HG02840 (cell line): ENCODE results near the gene DTX1.
"Not testable (repeated sequence)": the region's sequence is repeated elsewhere in the genome, so short reads cannot be mapped to it uniquely, and the experiment has no call there.

Experiments used
- ATAC-seq: cut with Tn5 transposase; IDR thresholded peaks from one replicate; pipeline ENCODE4 v1.9.1; 2021; ENCODE audit warnings: mild to moderate bottlenecking, moderate library complexity, moderate number of reproducible peaks; ENCODE audit not compliant: unreplicated experiment, low FRiP score

DTX1 gene

GRCh38 chr12:113134521-113134951 lies 78.0 kb downstream of the DTX1 start:
- no peak for ATAC-seq

DNA sequence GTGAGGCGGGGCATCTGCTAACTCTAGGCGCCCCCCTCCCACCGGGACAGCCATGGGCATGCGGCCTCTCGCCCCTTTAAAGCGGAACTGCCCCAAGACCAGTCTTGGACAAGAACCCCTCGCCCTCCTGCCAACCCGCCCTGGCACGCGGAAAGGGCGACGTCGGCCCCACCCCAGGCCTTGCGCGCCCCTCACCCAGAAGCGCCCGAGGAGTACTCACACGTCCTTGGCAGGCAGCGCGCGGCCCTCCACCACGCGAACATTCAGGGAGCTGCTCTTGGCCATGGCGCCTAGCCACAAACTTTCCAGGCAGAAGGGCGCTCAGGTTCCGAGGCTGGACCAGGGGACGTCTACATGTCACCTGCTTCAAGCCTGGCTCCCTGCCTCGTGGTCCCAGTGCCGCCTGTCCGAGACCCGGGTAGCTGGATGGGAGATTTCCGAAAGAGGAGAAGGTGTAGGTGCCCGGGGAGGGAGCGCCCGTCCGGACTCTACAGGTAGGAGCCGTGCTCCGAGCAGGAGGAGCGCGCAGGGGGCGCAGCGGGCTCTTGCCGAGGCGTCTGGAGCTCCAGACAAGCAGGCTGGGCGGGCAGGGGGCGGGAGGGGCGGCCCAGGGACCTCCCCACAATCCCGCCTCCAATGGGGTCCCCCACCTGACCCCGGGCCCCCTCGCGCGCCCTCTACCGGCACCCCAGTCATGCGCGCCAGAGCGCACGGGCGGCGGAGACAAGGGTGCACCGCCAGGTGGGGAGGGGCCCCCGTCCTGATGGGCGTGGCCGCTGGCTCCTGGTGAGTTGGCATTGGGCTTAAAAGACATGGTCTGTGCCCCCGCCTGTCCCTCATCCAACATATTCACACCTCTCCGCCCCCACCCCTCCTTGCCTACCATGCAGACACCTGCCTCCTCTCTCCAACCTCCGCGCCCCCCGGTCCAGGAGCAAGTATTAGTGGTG lies 78.9 kb downstream of the DTX1 start, which contains the start of gene RASAL1:
TSS of gene RASAL1 (minus strand) at position 584 of the 950 bp plus-strand sequence. CDS start at position 285, 299 bp downstream.
- ATAC-seq, result no peak

GRCh38 chr12:113136128-113136989 lies 79.8 kb downstream of the DTX1 start:
- ATAC-seq, result no peak

DNA sequence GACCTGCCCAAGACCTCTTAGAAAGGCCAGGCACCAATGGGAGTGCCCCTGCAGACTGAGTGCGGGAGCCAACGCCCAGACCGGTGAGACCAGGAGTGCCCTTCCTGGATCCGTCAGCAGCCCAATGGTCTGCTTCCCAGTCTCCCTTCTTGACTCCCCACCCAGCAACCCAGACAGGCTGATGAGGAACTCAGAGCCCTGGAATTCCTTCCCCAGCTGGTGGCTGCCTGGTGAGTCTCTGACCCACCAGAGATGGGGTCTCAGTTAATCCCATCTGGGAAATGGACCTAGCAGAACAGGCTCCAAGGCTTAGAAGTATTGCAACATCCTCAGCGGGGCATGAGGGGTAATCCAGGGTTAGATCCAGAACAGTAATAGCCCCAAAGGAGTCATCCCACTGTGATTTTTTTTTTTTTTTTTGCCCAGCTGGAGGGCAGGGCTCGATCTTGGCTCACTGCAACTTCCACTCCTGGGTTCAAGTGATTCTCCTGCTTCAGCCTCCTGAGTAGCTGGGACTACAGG lies 80.5 kb downstream of the DTX1 start:
- ATAC-seq, result no peak

DNA sequence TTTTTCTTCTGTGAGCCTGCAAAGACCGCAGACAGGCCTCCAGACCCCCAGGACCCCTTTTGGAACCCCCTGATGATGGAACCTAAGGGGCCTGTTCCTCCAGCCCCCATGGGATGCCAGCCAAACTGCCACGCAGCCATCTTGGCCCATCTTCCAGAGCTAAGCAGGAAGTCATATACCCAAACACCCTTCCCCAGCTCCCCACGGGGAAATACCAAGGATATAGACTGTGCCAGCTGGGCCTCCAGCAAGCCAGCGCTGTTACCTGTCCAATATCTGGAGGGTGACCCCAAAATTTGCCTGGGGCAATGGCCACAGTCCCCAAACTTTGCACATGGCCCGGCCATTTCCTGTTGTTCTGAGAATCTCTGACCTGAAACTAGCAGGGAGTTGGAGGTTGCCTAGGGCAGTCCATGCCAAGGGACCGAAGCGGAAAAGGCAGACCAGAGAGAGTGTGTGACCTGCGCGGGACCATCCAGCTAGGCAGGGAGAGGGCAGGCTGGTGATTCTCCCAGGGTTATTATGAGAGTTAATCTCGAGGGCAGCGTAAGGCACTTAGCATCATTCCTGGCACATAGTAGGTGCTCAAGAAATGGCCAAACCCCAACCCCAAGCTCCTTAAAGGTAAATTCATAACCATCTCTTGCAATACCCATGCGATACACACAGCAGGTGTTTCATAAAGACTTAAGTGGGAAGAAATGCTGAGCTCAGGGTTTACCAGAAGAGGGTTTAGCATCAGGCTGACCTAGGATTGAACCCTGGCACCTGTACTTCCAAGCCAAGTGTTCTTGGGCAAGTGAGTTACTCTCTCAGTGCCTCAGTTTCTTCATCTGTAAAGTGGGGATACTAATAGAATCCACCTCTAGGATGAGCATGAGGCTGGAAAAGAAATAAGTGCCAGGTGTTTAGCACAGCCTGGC lies 81.6 kb downstream of the DTX1 start:
- ATAC-seq, result no peak

GRCh38 chr12:113138826-113139225 lies 82.3 kb downstream of the DTX1 start:
- no peak for ATAC-seq

GRCh38 chr12:113140706-113141105 lies 84.2 kb downstream of the DTX1 start:
- ATAC-seq, result no peak

DNA sequence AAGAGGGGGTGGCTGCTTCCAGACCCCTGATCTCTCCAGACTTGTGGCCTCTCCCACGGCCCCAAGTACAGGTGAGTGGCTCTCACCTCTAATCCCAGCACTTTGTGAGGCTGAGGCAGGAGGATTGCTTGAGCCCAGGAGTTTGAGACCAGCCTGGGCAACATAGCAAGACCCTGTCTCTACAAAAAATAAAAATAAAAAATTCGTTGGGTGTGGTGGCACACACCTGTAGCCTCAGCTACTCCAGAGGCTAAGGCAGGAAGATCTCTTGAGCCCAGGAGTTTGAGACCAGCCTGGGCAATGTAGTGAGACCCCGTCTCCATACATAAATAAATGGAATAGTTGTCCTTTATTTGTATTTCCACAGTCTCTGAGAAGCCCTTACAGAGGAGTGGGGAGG lies 85.2 kb downstream of the DTX1 start:
- ATAC-seq, result not testable (repeated sequence)

DNA sequence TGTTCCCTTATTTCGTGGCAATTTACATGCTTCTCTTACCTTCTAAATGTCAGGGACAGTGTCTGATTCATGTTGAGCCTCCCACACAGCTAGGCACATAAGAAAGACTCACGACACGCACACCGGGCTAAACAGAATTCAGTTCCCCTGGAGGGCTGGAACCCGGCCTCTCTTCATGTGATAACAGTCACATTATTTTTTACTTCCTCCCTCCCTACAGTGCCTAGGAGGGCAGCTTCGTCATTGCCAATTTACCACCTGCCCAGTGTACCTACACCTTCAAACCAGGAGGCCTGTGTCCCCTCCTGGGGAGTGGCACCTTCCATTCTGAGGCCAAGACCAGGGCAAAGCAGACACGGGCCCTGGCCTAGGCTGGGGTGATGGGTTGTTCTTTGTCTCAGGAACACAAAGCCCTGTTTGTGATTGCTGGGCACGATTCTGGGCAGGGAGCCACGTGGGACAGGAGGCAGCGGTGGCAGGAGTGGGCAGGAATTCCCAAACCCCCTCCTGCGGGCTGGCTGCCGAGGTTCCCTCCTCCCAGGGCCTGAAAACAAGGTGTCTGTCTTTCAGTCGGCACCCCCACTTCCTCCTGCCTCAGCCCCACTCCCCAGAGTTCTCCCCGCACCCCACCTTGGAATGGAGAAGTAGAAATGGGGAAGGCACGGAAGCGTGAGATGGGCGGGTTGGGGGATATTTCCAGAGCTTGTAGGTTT lies 85.8 kb downstream of the DTX1 start:
- no peak for ATAC-seq

DNA sequence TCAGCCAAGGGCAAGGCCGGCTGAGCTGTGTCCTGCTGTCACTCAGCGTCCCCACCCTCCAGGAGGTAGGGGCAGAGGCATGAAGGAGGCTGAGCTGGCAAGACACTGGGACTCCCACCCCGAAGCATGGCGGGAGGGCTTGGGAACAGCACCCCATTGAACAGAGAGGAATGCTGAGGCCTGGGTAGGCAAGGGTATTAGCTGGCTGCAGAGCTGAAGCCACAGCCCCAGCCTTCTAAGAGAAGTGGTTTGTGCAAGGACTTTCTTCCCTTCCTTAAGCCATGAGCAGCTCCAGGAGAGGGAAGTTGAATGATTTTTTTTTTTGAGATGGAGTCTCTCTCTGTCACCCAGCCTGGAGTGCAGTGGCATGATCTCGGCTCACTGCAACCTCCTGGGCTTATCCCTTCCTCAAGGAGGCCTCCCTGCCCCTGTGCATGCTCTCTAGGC lies 86.4 kb downstream of the DTX1 start:
- ATAC-seq, result no peak

DNA sequence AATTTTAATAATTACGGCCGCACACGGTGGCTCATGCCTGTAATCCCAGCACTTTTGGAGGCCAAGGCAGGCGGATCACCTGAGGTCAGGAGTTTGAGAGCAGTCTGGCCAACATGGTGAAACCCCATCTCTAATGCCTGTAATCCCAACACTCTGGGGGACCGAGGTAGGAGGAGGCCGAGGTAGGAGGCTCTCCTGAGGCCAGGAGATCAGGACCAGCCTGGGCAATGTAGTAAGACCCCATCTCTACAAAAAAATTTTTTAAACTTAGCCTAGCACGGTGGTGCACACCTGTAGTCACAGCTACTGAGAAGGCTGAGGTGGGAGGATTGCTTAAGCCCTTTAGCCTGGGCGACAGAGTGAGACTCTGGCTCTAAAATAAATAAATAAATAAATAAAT lies 87.4 kb downstream of the DTX1 start:
- no peak for ATAC-seq

- no peak for ATAC-seq
These were observed 88.3 kb downstream of the DTX1 start for GRCh38 chr12:113144806-113145205.

DNA sequence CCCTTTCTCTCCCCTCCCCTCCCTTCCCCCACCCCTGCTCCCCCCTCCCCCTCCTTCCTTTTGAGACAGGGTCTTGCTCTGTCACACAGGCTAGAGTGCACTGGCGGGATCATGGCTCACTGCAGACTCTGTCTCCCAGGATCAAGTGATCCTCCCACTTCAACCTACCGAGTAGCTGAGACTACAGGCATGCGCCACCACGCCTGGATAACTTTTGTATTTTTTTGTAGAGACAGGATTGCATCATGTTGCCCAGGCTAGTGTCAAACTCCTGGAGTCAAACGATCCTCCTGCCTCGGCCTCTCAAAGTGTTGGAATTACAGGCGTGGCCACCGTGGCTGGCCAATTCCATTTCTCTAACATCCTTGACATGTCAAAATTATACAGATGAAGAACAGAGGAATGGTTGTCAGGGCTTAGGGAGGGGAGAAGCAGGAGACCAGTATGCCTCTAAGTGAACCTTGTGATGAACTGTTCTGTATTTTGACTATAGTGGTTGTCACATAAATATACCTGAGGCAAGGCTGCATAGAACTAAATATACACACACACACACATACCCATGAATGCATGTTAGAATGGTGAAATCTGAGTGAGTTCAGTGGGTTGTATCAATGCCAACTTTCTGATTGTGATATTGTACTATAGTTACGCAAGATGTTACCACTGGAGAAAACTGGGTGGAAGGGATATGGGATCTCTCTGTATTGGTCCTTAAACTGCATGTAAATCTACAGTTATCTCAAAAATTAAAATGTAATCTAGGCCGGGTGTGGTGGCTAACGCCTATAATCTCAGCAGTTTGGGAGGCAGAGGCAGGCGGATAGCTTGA lies 89.4 kb downstream of the DTX1 start:
- ATAC-seq, result no peak

- ATAC-seq, result no peak
These were observed 90.5 kb downstream of the DTX1 start for GRCh38 chr12:113146999-113147398.
